SK-N-SH treated with all-trans-retinoic acid at 6 μM for 48 hours (cell line): Measurements from ENCODE around the gene FAM227B.

Source experiments
- CSDC2 ChIP-seq: fragments of 250-450 bp; sonication (Bioruptor Pico); IDR thresholded peaks from 2 replicates; pipeline ENCODE4 v1.5.0; 2020; ENCODE audit warnings: mild to moderate bottlenecking, moderate library complexity
- ESRRG ChIP-seq: fragments of 250-450 bp; sonication (Bioruptor Pico); IDR thresholded peaks from 2 replicates; pipeline ENCODE4 v1.6.1; 2021; ENCODE audit warnings: mild to moderate bottlenecking
- ISL1 ChIP-seq: fragments of 250-450 bp; sonication (Bioruptor Pico); IDR thresholded peaks from 2 replicates; pipeline ENCODE4 v2.1.2; 2022; ENCODE audit warnings: mild to moderate bottlenecking, moderate library complexity
- RARB ChIP-seq: fragments of 250-450 bp; sonication (Bioruptor Pico); IDR thresholded peaks from 2 replicates; pipeline ENCODE4 v1.8.0; 2021; ENCODE audit warnings: mild to moderate bottlenecking, moderate library complexity
- ZC3H10 ChIP-seq: fragments of 250-450 bp; sonication (Bioruptor Pico); IDR thresholded peaks from 2 replicates; pipeline ENCODE4 v1.5.1; 2021; ENCODE audit warnings: mild to moderate bottlenecking, moderate library complexity
- TF ChIP-seq, protein P1 (sequence below): fragments of 250-450 bp; sonication (Bioruptor Pico); IDR thresholded peaks from 2 replicates; pipeline ENCODE4 v1.8.0; 2020; ENCODE audit warnings: mild to moderate bottlenecking, moderate library complexity, borderline replicate concordance
- TF ChIP-seq, protein P2 (sequence below): fragments of 250-450 bp; sonication (Bioruptor Pico); IDR thresholded peaks from 2 replicates; pipeline ENCODE4 v1.5.1; 2021; ENCODE audit warnings: mild to moderate bottlenecking, moderate library complexity
- TF ChIP-seq, protein P3 (sequence below): fragments of 250-450 bp; sonication (Bioruptor Pico); IDR thresholded peaks from 2 replicates; pipeline ENCODE4 v1.8.0; 2021; ENCODE audit warnings: low read depth, mild to moderate bottlenecking, moderate library complexity, borderline replicate concordance

DNA sequence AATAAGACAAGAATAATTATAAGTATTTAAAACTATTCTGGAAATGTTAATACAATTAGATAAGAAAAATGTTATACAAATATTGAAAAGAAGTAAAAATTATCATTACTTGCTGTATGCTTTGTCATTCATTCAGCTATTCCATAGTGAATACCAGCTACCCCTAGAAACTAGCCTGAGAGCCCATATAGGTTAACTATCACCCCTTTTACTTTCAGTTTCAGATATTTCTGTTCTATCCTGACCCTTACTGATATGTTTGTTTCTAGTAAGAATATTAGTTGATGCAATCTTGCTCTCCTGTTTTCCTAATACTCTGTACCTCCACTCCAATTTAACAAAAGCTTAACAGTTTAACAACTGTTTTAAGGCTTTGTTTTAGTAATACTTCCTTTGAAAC, 31.6 kb downstream of the FAM227B start:
- no peak for TF ChIP-seq ZC3H10 (CRISPR knock-in tag)
- TF ChIP-seq RARB (CRISPR knock-in tag), result no peak
- no peak for TF ChIP-seq ESRRG (CRISPR knock-in tag)
- no peak for TF ChIP-seq CSDC2 (CRISPR knock-in tag)
- TF ChIP-seq, protein P1, sequence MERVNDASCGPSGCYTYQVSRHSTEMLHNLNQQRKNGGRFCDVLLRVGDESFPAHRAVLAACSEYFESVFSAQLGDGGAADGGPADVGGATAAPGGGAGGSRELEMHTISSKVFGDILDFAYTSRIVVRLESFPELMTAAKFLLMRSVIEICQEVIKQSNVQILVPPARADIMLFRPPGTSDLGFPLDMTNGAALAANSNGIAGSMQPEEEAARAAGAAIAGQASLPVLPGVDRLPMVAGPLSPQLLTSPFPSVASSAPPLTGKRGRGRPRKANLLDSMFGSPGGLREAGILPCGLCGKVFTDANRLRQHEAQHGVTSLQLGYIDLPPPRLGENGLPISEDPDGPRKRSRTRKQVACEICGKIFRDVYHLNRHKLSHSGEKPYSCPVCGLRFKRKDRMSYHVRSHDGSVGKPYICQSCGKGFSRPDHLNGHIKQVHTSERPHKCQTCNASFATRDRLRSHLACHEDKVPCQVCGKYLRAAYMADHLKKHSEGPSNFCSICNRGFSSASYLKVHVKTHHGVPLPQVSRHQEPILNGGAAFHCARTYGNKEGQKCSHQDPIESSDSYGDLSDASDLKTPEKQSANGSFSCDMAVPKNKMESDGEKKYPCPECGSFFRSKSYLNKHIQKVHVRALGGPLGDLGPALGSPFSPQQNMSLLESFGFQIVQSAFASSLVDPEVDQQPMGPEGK (CRISPR knock-in tag), result no peak
- TF ChIP-seq, protein P2, sequence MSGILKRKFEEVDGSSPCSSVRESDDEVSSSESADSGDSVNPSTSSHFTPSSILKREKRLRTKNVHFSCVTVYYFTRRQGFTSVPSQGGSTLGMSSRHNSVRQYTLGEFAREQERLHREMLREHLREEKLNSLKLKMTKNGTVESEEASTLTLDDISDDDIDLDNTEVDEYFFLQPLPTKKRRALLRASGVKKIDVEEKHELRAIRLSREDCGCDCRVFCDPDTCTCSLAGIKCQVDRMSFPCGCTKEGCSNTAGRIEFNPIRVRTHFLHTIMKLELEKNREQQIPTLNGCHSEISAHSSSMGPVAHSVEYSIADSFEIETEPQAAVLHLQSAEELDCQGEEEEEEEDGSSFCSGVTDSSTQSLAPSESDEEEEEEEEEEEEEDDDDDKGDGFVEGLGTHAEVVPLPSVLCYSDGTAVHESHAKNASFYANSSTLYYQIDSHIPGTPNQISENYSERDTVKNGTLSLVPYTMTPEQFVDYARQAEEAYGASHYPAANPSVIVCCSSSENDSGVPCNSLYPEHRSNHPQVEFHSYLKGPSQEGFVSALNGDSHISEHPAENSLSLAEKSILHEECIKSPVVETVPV (CRISPR knock-in tag), result no peak
- TF ChIP-seq, protein P3, sequence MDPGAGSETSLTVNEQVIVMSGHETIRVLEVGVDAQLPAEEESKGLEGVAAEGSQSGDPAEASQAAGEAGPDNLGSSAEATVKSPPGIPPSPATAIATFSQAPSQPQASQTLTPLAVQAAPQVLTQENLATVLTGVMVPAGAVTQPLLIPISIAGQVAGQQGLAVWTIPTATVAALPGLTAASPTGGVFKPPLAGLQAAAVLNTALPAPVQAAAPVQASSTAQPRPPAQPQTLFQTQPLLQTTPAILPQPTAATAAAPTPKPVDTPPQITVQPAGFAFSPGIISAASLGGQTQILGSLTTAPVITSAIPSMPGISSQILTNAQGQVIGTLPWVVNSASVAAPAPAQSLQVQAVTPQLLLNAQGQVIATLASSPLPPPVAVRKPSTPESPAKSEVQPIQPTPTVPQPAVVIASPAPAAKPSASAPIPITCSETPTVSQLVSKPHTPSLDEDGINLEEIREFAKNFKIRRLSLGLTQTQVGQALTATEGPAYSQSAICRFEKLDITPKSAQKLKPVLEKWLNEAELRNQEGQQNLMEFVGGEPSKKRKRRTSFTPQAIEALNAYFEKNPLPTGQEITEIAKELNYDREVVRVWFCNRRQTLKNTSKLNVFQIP (CRISPR knock-in tag), result no peak
- TF ChIP-seq ISL1, result no peak
